SJCRH30 (cell line): ENCODE data around the gene TSKS. TPM values are rescaled to one million over a fixed set of nuclear protein-coding genes. Genes with fewer than 3 reads are reported as not detected.
"Not testable (repeated sequence)": the region's sequence is repeated elsewhere in the genome, so short reads cannot be mapped to it uniquely, and the experiment has no call there.

ENCODE experiments used
- DNase-seq, 2 experiments: peaks; one replicate each; pipeline ENCODE4 v3.0.0-alpha.2; 2015 to 2020
- H3K27ac ChIP-seq: fragments of 250-450 bp; sonication (Bioruptor Pico); 2 replicates; pipeline ENCODE4 v1.5.1; 2020; ENCODE audit warnings: mild to moderate bottlenecking, moderate library complexity
- H3K27me3 ChIP-seq: fragments of 250-450 bp; sonication (Bioruptor Pico); 2 replicates; pipeline ENCODE4 v1.5.1; 2020; ENCODE audit warnings: mild to moderate bottlenecking, moderate library complexity
- H3K36me3 ChIP-seq: fragments of 250-450 bp; sonication (Bioruptor Pico); 2 replicates; pipeline ENCODE4 v1.5.1; 2020; ENCODE audit warnings: mild to moderate bottlenecking, moderate library complexity
- H3K4me1 ChIP-seq: fragments of 250-450 bp; sonication (Bioruptor Pico); 2 replicates; pipeline ENCODE4 v1.5.1; 2020; ENCODE audit warnings: mild to moderate bottlenecking, moderate library complexity
- H3K4me3 ChIP-seq: fragments of 250-450 bp; sonication (Bioruptor Pico); 2 replicates; pipeline ENCODE4 v1.5.1; 2020; ENCODE audit warnings: mild to moderate bottlenecking, moderate library complexity
- H3K9me3 ChIP-seq: fragments of 250-450 bp; sonication (Bioruptor Pico); replicated peaks from 2 replicates; pipeline ENCODE4 v1.5.1; 2020; ENCODE audit warnings: mild to moderate bottlenecking, moderate library complexity
- total RNA-seq: library from RNA; depleted of rRNA; stranded (reverse); fragments of >200 nt; shearing (Covaris generic); gene quantifications from 2 replicates; pipeline ENCODE4 v1.2.3, GENCODE V29; 2014

Gene TSKS
- total RNA-seq, 1 experiment from 2014 or later = not detected

DNA sequence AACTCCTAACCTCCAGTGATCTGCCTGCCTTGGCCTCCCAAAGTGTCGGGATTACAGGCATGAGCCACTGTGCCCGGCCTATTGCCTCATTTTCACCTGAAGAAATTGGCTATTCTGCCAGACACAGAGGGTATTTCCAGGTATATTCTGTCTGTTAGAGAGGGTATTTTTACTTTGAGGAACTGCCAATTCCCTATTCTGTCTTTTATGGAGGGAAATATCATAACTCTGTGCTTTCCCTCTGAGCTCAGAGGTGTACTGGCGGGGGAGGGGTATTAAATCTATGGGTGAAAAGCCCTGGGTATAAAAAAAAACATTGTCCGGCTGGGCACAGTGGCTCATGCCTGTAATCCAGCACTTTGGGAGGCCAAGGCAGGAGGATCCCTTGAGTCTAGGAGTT, 24.8 kb downstream of the TSKS start:
- Histone ChIP-seq H3K27ac (no peak overlapping the region), H3K9me3 (no peaks in the 10 kb centered on the region), H3K27me3 (no peaks in the 10 kb centered on the region), H3K36me3 (no peaks in the 10 kb centered on the region), H3K4me3 (no peak overlapping the region), H3K4me1 (no peaks in the 10 kb centered on the region)
- no peak for DNase-seq

DNA sequence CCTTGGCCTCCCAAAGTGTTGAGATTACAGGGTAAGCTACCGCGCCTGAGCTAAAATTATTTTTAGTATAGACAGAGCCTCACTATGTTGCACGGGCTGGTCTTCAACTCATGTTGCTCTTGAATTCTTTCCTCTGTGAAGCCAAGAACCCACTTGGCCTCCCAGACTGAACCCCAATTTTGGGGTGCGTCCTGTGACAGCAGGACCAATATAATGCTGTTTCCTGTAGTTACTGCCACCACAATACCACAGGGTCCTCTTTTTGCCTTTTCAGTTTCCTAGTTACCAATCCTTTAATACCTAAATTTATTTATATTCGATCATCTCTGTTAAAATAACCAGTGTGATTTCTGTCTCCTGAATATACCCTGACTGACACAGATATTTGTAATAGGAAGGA, 32.9 kb downstream of the TSKS start:
- H3K36me3 ChIP-seq = no peaks in the 10 kb centered on the region
- DNase-seq = no peak
- H3K27me3 ChIP-seq = no peaks in the 10 kb centered on the region
- no peak overlapping the region for H3K27ac ChIP-seq
- H3K4me3 ChIP-seq = no peak overlapping the region
- no peaks in the 10 kb centered on the region for H3K4me1 ChIP-seq
- H3K9me3 ChIP-seq = no peaks in the 10 kb centered on the region

DNA sequence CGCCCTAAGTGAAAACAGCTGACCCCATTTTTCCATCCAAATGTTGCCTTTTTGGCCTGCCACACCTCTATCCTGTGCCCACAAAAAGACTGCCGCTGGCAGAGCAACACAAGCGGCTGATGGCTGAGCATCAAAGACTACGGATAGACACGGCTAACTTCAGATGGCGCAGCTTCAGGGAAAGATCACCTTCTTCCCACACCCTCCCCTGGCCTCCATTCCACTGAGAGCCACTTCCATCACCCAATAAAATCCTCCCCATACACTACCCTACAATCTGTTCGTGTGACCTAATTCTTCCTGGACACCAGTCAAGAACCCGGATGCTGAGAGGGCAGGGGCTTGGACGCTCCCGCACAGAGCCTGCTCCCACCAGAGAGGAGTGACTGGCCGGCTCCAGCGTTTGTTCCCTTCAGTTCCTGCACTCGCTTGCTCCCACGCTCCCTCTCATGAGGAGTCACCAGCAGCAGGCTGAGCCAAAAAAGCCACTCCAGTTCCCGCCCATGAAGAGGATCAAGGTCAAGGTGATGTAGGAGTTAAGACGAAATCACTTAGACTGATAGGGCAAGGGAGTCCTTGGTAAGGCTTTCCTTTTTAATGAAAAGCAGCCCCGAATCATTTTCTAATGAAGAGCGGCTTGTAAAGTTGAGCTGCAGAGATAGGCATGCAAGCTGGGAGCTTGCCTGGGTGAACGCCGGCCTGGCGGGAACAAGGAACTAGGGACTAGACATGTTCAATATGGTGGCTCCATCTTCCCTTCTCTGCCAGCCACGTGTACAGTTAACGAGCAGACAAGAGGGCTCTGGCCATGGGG, 35.7 kb downstream of the TSKS start:
- no peaks in the 10 kb centered on the region for H3K4me1 ChIP-seq
- no peaks in the 10 kb centered on the region for H3K27me3 ChIP-seq
- H3K9me3 ChIP-seq = no peaks in the 10 kb centered on the region
- no peak for DNase-seq
- no peak overlapping the region for H3K4me3 ChIP-seq
- no peaks in the 10 kb centered on the region for H3K36me3 ChIP-seq
- no peak overlapping the region for H3K27ac ChIP-seq

DNA sequence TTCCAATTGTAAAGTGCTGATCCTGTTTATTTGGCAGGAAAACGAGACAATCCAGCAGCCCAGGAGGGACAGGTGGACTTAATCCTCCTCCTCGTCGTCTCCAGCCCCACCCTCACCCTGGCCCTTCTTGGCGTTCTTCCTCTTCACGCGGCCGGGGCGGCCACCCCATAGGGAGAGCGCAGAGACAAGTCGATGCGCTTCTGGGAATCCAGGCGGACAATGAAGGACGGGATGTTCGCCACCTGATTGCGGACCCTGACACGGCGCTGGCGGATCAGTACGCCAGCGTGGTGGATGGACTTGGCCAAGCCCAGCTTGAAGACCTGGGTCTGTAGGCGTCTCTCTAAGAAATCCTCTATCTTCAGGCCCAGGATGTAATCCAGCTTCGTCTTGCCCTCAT, 43.7 kb downstream of the TSKS start:
- not testable (repeated sequence) for H3K4me1 ChIP-seq, H3K9me3 ChIP-seq, H3K36me3 ChIP-seq, H3K27me3 ChIP-seq, DNase-seq, H3K27ac ChIP-seq, H3K4me3 ChIP-seq

DNA sequence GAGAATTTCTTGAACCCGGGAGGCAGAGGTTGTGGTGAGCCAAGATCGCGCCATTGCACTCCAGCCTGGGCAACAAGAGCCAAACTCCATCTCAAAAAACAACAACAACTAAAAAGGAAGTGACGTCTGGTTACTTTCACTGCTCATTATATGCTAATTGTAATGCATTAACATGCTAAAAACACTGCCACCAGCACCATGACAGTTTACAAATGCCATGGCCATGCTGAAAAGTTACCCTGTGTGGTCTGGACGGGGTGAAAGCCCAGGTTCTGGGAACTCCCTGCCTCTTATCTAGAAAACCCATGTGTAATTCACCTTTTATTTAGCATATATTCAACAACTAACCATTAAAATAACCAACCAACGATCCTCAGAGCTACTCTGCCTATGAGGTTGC, 44.1 kb downstream of the TSKS start:
- Histone ChIP-seq H3K4me1 (peaks cover under 1% of the 10 kb centered on the region), H3K36me3 (no peaks in the 10 kb centered on the region), H3K27me3 (no peaks in the 10 kb centered on the region), H3K4me3 (no peak overlapping the region), H3K27ac (no peak overlapping the region), H3K9me3 (no peaks in the 10 kb centered on the region)
- DNase-seq = no peak

DNA sequence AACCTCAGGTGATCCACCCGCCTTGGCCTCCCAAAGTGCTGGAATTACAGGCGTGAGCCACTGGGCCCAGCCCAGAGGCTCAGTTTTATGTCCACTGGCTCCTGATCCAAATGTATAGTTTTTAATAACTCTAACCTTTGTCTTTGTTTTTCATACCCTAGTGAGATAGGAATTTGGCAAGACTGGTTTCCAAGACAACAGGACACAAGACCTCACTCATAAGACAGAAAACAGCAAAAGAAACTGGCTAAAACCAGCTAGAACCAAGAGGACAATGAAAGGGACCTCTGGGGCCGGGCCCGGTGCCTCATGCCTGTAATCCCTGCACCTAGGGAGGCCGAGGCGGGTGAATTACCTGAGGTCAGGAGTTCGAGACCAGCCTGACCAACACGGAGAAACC, 44.6 kb downstream of the TSKS start:
- no peak for DNase-seq
- H3K4me1 ChIP-seq = peaks cover 5% of the 10 kb centered on the region
- no peaks in the 10 kb centered on the region for H3K27me3 ChIP-seq
- no peak overlapping the region for H3K27ac ChIP-seq
- no peaks in the 10 kb centered on the region for H3K36me3 ChIP-seq
- H3K9me3 ChIP-seq = no peaks in the 10 kb centered on the region
- no peak overlapping the region for H3K4me3 ChIP-seq

DNA sequence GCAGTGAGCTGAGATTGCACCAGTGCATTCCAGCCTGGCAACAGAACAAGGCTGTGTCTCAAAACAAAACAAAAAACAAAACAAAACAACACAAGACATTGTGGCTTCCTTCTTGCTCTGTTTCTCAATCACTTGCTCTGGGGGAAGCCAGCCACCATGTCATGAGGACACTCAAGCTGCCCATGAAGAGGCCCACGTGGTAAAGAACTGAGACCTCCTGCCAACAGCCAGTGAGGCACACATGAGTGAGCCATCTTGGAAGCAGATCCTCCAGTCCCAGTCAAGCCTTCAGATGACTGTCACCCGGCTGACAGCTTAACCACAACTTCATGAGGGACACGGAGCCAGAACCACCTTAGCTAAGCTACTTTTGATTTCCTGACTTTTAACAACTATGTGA, 47.0 kb downstream of the TSKS start:
- Histone ChIP-seq H3K27ac (no peak overlapping the region), H3K4me1 (peaks cover 9% of the 10 kb centered on the region), H3K27me3 (no peaks in the 10 kb centered on the region), H3K9me3 (no peaks in the 10 kb centered on the region), H3K36me3 (no peaks in the 10 kb centered on the region), H3K4me3 (no peak overlapping the region)
- no peak for DNase-seq

DNA sequence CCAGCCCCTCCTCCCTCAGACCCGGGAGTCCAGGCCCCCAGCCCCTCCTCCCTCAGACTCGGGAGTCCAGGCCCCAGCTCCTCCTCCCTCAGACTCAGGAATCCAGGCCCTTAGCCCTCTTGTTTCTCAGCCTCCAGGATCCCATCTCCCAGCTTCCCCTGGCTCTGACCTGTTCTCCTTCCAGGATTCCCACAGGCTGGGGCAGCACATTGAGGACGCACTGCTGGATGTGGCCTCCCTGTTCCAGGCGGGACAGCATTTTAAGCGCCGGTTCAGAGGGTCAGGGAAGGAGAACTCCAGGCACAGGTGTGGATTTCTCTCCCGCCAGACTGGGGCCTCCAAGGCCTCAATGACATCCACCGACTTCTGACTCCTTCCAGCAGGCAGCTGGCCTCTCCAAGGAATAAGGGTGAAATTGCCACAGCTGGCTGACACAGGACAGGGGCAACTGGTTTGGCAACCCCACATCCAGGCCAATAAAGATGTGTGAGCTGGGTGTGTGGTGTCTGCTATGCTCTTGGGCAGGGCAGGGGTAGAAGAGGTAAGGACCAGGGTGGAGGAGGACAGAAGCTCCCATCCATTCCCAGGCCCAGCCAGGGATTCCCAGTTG, 49.8 kb downstream of the TSKS start:
- peak; percentile 67 to 75 for DNase-seq
- no peaks in the 10 kb centered on the region for H3K27me3 ChIP-seq
- peak overlapping the region; percentile 69 for H3K27ac ChIP-seq

DNA sequence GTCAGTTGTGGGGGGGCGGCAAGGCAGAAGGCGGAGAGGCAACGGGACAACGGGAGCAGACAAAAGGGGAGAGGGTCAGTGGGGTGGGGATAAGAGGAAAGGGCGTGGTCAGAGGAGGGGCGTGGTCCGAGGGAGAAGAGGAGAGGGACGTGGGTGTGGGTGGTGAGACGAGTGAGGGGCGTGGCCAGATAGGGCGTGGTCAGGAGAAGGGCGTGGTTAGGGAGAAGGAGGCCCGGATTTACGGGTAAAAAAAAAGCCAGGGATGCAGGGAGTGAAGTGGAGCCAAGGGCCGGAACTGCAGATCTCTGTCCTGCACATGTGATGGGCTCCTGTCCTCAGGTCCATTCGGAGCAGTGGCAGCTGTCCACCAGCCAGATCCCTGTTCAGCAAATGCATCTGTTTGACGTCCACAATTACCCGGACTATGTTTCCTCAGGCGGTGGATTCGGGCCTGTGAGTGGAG, 50.7 kb downstream of the TSKS start:
- H3K27ac ChIP-seq = peak overlapping the region; percentile 69
- no peaks in the 10 kb centered on the region for H3K36me3 ChIP-seq
- peaks cover 9% of the 10 kb centered on the region for H3K4me1 ChIP-seq
- H3K9me3 ChIP-seq = no peaks in the 10 kb centered on the region
- H3K4me3 ChIP-seq = peak overlapping the region; percentile 37
- DNase-seq = peak; percentile 96 to 97
- no peaks in the 10 kb centered on the region for H3K27me3 ChIP-seq

More for the DNA sequence above, 49.8 kb downstream of the TSKS start:
- no peaks in the 10 kb centered on the region for H3K36me3 ChIP-seq
- H3K4me1 ChIP-seq = peaks cover 9% of the 10 kb centered on the region
- H3K4me3 ChIP-seq = peak overlapping the region; percentile 37; the same call in 1 of the 2 replicates
- H3K9me3 ChIP-seq = no peaks in the 10 kb centered on the region

DNA sequence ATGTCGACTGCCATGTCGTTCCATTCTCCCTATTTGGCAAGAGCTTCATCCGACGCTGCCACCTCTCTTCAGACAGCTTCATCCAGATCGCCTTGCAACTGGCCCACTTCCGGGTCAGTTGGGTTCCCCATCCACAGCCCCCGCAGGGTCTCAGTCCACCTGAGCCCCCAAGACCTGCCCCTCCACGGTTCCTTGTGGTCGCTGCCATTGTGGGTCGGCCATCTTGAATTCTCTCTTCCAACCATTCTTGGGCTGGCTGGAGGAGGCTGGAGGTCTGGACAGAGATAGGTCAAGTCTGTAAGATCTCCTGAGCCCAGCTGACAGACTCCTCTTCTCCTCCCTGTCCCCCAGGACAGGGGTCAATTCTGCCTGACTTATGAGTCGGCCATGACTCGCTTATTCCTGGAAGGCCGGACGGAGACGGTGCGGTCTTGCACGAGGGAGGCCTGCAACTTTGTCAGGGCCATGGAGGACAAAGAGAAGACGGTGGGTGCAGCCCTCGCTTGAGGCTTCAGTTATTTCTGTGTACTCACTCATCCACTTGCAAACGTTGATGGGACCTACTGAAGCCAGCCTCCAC, 52.6 kb downstream of the TSKS start:
- Histone ChIP-seq H3K36me3 (no peaks in the 10 kb centered on the region; the same call in 1 of the 2 replicates), H3K4me1 (peaks cover 9% of the 10 kb centered on the region), H3K4me3 (no peak overlapping the region), H3K27me3 (no peaks in the 10 kb centered on the region), H3K27ac (no peak overlapping the region), H3K9me3 (no peaks in the 10 kb centered on the region)
- no peak for DNase-seq

DNA sequence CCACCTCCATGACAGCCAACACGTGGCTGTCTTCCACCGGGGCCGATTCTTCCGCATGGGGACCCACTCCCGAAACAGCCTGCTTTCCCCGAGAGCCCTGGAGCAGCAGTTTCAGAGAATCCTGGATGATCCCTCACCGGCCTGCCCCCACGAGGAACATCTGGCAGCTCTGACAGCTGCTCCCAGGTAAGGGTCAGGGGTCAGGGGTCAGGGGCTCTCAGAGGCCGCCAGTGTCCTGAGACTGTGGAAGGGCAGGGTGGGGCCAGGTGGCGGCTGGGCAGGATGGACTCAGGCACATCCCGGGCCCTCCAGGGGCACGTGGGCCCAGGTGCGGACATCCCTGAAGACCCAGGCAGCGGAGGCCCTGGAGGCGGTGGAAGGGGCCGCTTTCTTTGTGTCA, 57.2 kb downstream of the TSKS start:
- Histone ChIP-seq H3K9me3 (no peaks in the 10 kb centered on the region), H3K4me3 (no peak overlapping the region)
- no peak for DNase-seq

DNA sequence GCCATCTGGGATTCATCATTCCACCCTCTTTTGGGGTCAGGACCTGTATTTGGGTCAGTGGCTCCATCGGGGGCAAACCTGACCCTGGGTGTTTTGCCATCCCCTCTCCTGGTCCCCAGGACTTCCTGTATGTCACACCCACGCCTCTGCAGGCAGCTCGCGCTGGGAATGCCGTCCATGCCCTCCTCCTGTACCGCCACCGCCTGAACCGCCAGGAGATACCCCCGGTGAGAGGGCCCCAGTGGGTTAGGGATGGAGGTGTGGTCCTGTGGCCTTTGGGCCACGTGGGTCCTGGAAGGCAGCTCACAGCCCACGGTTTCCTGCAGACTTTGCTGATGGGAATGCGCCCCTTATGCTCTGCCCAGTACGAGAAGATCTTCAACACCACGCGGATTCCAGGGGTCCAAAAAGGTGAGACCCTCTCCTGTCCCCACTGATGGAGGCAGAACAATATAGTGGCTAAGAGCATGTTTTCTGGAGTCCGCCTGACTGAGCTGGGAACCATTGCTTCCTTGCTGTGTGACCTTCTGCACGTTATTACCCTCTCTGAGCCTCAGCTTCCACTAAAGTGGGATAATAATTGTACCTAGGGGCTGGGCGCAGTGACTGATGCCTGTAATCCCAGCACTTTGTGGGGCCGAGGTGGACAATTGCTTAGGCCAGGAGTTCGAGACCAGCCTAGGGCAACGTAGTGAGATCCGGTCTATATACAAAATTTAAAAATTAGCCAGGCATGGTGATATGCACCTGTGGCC, 58.0 kb downstream of the TSKS start:
- Histone ChIP-seq H3K4me1 (no peaks in the 10 kb centered on the region), H3K27ac (no peak overlapping the region), H3K36me3 (no peaks in the 10 kb centered on the region; the same call in 1 of the 2 replicates), H3K9me3 (no peaks in the 10 kb centered on the region), H3K4me3 (no peak overlapping the region), H3K27me3 (no peaks in the 10 kb centered on the region)
- DNase-seq = no peak

More for the DNA sequence above, 57.2 kb downstream of the TSKS start:
- Histone ChIP-seq H3K4me1 (no peaks in the 10 kb centered on the region), H3K36me3 (no peaks in the 10 kb centered on the region; the same call in 1 of the 2 replicates), H3K27ac (no peak overlapping the region), H3K27me3 (no peaks in the 10 kb centered on the region)

DNA sequence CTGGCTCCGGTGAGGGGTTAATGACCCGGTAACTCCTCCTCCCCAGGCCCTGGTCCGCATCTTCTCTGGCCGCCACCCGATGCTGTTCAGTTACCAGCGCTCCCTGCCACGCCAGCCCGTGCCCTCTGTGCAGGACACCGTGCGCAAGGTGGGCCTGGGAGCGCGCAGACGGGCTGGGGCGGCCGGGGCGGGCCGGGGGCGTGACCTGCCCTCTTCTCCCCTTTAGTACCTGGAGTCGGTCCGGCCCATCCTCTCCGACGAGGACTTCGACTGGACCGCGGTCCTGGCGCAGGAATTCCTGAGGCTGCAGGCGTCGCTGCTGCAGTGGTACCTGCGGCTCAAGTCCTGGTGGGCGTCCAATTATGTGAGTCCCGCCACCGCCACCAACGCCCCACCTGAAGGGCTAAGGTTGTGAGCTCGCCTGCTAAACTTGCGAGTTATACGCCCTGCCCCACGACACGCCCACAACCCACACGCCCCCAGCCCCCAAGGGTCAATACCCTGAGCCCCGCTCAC, 61.8 kb downstream of the TSKS start:
- no peak for DNase-seq
- Histone ChIP-seq H3K27me3 (no peaks in the 10 kb centered on the region), H3K9me3 (no peaks in the 10 kb centered on the region), H3K4me3 (no peak overlapping the region), H3K4me1 (no peaks in the 10 kb centered on the region), H3K36me3 (no peaks in the 10 kb centered on the region; the same call in 1 of the 2 replicates), H3K27ac (no peak overlapping the region)

DNA sequence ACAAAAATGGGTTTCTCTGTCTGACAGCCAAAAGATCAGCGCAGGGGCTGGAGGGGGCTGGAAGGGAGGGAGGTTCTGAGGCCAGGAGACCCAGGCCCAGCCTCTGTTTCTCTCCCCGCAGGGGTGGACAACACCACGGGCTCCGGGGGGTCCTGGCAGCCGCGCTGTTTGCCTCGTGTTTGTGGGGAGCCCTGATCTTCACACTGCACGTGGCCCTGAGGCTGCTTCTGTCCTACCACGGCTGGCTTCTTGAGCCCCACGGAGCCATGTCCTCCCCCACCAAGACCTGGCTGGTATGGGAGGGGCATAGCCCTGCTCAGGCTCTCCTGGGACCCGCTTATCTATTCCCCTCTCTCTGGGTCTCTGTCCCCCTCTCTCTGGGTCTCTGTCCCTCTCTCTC, 62.5 kb downstream of the TSKS start:
- no peaks in the 10 kb centered on the region for H3K36me3 ChIP-seq
- H3K4me1 ChIP-seq = no peaks in the 10 kb centered on the region
- H3K4me3 ChIP-seq = no peak overlapping the region
- no peak overlapping the region for H3K27ac ChIP-seq
- no peaks in the 10 kb centered on the region for H3K27me3 ChIP-seq
- DNase-seq = no peak
- no peaks in the 10 kb centered on the region for H3K9me3 ChIP-seq
